Gastroesophageal sphincter (tissue), 2 donors: Measurements from ENCODE around the gene C1orf226.

Experiments
- POLR2A ChIP-seq, 2 donors: fragments of 450-650 bp; IDR thresholded peaks; one replicate each; pipeline ENCODE4 v1.6.1; 2017; ENCODE audit warnings: antibody characterized with exemption in 2 of 2, mild to moderate bottlenecking in 2 of 2, moderate library complexity in 1 of 2
- POLR2AphosphoS5 ChIP-seq: sonication (generic); formaldehyde crosslinking; IDR thresholded peaks from one replicate; pipeline ENCODE4 v1.6.1; 2017; ENCODE audit warnings: antibody characterized with exemption

DNA sequence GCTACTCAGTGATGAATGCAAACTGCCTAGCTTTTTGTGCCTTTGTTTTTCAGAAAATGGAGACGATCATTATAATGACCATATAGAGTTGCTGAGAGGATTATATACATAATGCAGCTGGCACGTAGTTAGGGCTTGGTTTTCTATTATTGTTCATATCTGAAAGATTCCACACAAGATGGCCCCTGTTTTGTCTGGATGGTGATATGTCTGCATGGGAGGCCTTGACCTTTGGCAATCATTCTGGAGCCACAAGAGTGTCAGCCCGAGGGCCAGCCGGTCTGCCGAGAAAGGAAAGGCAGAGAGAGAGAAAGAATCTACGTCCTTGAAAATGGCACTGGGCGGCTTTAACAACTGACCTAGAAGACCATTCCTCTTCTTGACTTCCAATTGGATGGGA, 36.1 kb downstream of the C1orf226 start:
- TF ChIP-seq POLR2A (IDR thresholded peaks at IDR 0.05), result no peak
- no peak for TF ChIP-seq POLR2AphosphoS5
